ENCODE measurements around the gene STOML1.
"Not testable (repeated sequence)": the region's sequence is repeated elsewhere in the genome, so short reads cannot be mapped to it uniquely, and the experiment has no call there.

Gene STOML1

GRCh38 chr15:73987250-73987649, 4.8 kb downstream of the STOML1 start:
- no peak for DNase-seq (ENCODE audit: low read depth in 2 of 2)

- no peak for DNase-seq (ENCODE audit: low read depth in 2 of 2)
Measured at GRCh38 chr15:73986776-73987056, 5.4 kb downstream of the STOML1 start.

GRCh38 chr15:73986055-73986775, 5.9 kb downstream of the STOML1 start:
- DNase-seq (ENCODE audit: low read depth in 2 of 2) = no peak

GRCh38 chr15:73985101-73985873, 6.8 kb downstream of the STOML1 start:
- no peak for DNase-seq (ENCODE audit: low read depth in 2 of 2)

GRCh38 chr15:73984208-73984979, 7.7 kb downstream of the STOML1 start:
- no peak for DNase-seq (ENCODE audit: low read depth in 2 of 2)

GRCh38 chr15:73983773-73984172, 8.3 kb downstream of the STOML1 start:
- no peak for DNase-seq (ENCODE audit: low read depth in 2 of 2)

GRCh38 chr15:73983211-73983727, 8.8 kb downstream of the STOML1 start:
- no peak for DNase-seq (ENCODE audit: low read depth in 2 of 2)

- no peak for DNase-seq (ENCODE audit: low read depth in 2 of 2)
Measured at GRCh38 chr15:73982222-73982962, 9.7 kb downstream of the STOML1 start.

GRCh38 chr15:73981761-73982221, 10.3 kb downstream of the STOML1 start:
- no peak for DNase-seq (ENCODE audit: low read depth in 2 of 2)

GRCh38 chr15:73979636-73980035, 12.5 kb downstream of the STOML1 start:
- DNase-seq (ENCODE audit: low read depth in 2 of 2) = no peak

GRCh38 chr15:73978896-73979295, 13.2 kb downstream of the STOML1 start:
- no peak for DNase-seq (ENCODE audit: low read depth in 2 of 2)

GRCh38 chr15:73975440-73976125, 16.5 kb downstream of the STOML1 start:
- DNase-seq (ENCODE audit: low read depth in 2 of 2) = not testable (repeated sequence)

GRCh38 chr15:73973683-73974200, 18.4 kb downstream of the STOML1 start:
- not testable (repeated sequence) for DNase-seq (ENCODE audit: low read depth in 2 of 2)

- peak; percentile 75 to 81 for DNase-seq (ENCODE audit: low read depth in 2 of 2)
Measured at GRCh38 chr15:73972984-73973682, 19.0 kb downstream of the STOML1 start.

GRCh38 chr15:73969151-73969759, 22.8 kb downstream of the STOML1 start:
- no peak for DNase-seq (ENCODE audit: low read depth in 2 of 2)

GRCh38 chr15:73968461-73968860, 23.6 kb downstream of the STOML1 start:
- no peak for DNase-seq (ENCODE audit: low read depth in 2 of 2)

- no peak for DNase-seq (ENCODE audit: low read depth in 2 of 2)
Measured at GRCh38 chr15:73965758-73966113, 26.4 kb downstream of the STOML1 start.

- DNase-seq (ENCODE audit: low read depth in 2 of 2) = peak; percentile 48 to 69
Measured at GRCh38 chr15:73965094-73965757, 26.9 kb downstream of the STOML1 start.

GRCh38 chr15:73964736-73965093, 27.4 kb downstream of the STOML1 start:
- peak; percentile 81 to 88 for DNase-seq (ENCODE audit: low read depth in 2 of 2)

Data from stimulated activated CD4-positive, alpha-beta T cell treated with anti-CD3 and anti-CD28 coated beads, Interleukin-4, amount 100 ng/mL, for 48 hours (primary cell).